ENCODE measurements around the gene PLXNB1. TPM values are rescaled to one million over a fixed set of nuclear protein-coding genes. Genes with fewer than 3 reads are reported as not detected.

PLXNB1 gene
- total RNA-seq, 1 experiment from 2014 or later = 35.6 TPM

- Histone ChIP-seq H3K79me2 (ENCODE audit: insufficient read depth, low read length) (no peaks in the 10 kb centered on the region; the same call in 1 of the 2 replicates), H3K9me3 (ENCODE audit: control insufficient read depth in 1 of 2, insufficient read depth in 1 of 2, low read depth in 1 of 2, low read length in 2 of 2) (no peaks in the 10 kb centered on the region), H3K27me3 (ENCODE audit: insufficient read depth, low read length) (no peaks in the 10 kb centered on the region), H3K9me2 (ENCODE audit: insufficient read depth) (no peaks in the 10 kb centered on the region), H3K27ac (ENCODE audit: low read depth, low read length) (no peak overlapping the region), H3K4me2 (ENCODE audit: low read length) (peak overlapping the region; percentile 91; the same call in 1 of the 2 replicates), H3K4me3 (replicated peaks in 1 of 2; ENCODE audit: low read depth in 1 of 2, low read length in 2 of 2) (no peak overlapping the region), H4K20me1 (ENCODE audit: insufficient read depth) (no peaks in the 10 kb centered on the region), H3K9ac (ENCODE audit: low read length) (no peak overlapping the region), H2AFZ (ENCODE audit: low read depth, low read length, poor library complexity, severe bottlenecking) (no peak overlapping the region), H3K4me1 (ENCODE audit: control insufficient read depth in 1 of 2, insufficient read depth in 2 of 2, low read length in 2 of 2) (peaks cover 25 to 41% of the 10 kb centered on the region in 2 experiments), H3K36me3 (ENCODE audit: control insufficient read depth in 1 of 2, insufficient read depth in 2 of 2, low read length in 2 of 2) (peaks cover 0 to 7% of the 10 kb centered on the region in 2 experiments; a peak in 1 of 4 replicates)
- ChIA-PET RAD21 (ENCODE audit: low non-redundant PET in 1 of 2, low total read pairs in 2 of 2, uncharacterized antibody in 2 of 2, unreplicated experiment in 2 of 2) (no interaction called here), CTCF (interaction anchor here (1.0 kb wide), 1 partner anchor 9 kb away, joined by 3 read pairs; no protein-coding TSS in a partner anchor), POLR2A (no interaction called here)
- no TSS peak for BruUV-seq (replicated peaks)
- TF ChIP-seq FOSL1 (IDR thresholded peaks at IDR 0.05; ENCODE audit: low read depth) (no peak), CEBPB (IDR thresholded peaks at IDR 0.05; ENCODE audit: low read depth) (no peak), SP1 (IDR thresholded peaks at IDR 0.05; ENCODE audit: low read depth) (no peak), RAD21 (IDR thresholded peaks at IDR 0.05; ENCODE audit: low read depth) (no peak), ZBTB33 (IDR thresholded peaks at IDR 0.05; ENCODE audit: extremely low read depth, insufficient replicate concordance, low read length) (no peak), CBX3 (IDR thresholded peaks at IDR 0.05; ENCODE audit: low read depth) (no peak), EGR1 (IDR thresholded peaks at IDR 0.05; ENCODE audit: low read depth) (no peak), ELF1 (IDR thresholded peaks at IDR 0.05; ENCODE audit: borderline replicate concordance, low read depth) (no peak), SRF (IDR thresholded peaks at IDR 0.05; ENCODE audit: low read depth) (no peak), YY1 (IDR thresholded peaks at IDR 0.05; ENCODE audit: extremely low read depth, insufficient replicate concordance, low read depth, low read length) (no peak), TCF7L2 (IDR thresholded peaks at IDR 0.05; ENCODE audit: borderline replicate concordance, extremely low read depth, insufficient read depth, insufficient read length) (no peak), POLR2AphosphoS5 (IDR thresholded peaks at IDR 0.05; ENCODE audit: low read depth, low read length) (no peak), SIN3A (IDR thresholded peaks at IDR 0.05; ENCODE audit: low read depth) (no peak), JUND (IDR thresholded peaks at IDR 0.05) (no peak), ATF3 (IDR thresholded peaks at IDR 0.05) (no peak), EZH2phosphoT487 (IDR thresholded peaks at IDR 0.05; ENCODE audit: borderline replicate concordance) (no peak)
- TF ChIP-seq, protein P1, sequence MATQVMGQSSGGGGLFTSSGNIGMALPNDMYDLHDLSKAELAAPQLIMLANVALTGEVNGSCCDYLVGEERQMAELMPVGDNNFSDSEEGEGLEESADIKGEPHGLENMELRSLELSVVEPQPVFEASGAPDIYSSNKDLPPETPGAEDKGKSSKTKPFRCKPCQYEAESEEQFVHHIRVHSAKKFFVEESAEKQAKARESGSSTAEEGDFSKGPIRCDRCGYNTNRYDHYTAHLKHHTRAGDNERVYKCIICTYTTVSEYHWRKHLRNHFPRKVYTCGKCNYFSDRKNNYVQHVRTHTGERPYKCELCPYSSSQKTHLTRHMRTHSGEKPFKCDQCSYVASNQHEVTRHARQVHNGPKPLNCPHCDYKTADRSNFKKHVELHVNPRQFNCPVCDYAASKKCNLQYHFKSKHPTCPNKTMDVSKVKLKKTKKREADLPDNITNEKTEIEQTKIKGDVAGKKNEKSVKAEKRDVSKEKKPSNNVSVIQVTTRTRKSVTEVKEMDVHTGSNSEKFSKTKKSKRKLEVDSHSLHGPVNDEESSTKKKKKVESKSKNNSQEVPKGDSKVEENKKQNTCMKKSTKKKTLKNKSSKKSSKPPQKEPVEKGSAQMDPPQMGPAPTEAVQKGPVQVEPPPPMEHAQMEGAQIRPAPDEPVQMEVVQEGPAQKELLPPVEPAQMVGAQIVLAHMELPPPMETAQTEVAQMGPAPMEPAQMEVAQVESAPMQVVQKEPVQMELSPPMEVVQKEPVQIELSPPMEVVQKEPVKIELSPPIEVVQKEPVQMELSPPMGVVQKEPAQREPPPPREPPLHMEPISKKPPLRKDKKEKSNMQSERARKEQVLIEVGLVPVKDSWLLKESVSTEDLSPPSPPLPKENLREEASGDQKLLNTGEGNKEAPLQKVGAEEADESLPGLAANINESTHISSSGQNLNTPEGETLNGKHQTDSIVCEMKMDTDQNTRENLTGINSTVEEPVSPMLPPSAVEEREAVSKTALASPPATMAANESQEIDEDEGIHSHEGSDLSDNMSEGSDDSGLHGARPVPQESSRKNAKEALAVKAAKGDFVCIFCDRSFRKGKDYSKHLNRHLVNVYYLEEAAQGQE (IDR thresholded peaks at IDR 0.05; ENCODE audit: low read depth) = no peak
- TF ChIP-seq, protein P2, sequence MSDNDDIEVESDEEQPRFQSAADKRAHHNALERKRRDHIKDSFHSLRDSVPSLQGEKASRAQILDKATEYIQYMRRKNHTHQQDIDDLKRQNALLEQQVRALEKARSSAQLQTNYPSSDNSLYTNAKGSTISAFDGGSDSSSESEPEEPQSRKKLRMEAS (IDR thresholded peaks at IDR 0.05) = no peak
- intact Hi-C loops (cut with micrococcal nuclease) = no loop called here
- DNase-seq (ENCODE audit: low read depth, low spot score) (no peak), ATAC-seq (no peak)
Observed at GRCh38 chr3:48427630-48427962, 2.3 kb downstream of the PLXNB1 start.
